GM12872 (cell line): ENCODE measurements around the gene MTX1.

Experiments used
- CTCF ChIP-seq: IDR thresholded peaks from 3 replicates; pipeline ENCODE4 v1.5.1; 2011; ENCODE audit warnings: low read depth, mild to moderate bottlenecking, low read length, moderate library complexity; ENCODE audit not compliant: insufficient read depth

Gene MTX1

GRCh38 chr1:155198547-155198906, 10.0 kb upstream of the MTX1 start:
- TF ChIP-seq CTCF, result no peak

- TF ChIP-seq CTCF, result no peak
Observed at GRCh38 chr1:155199792-155200191, 8.7 kb upstream of the MTX1 start.

- TF ChIP-seq CTCF, result no peak
Observed at GRCh38 chr1:155200920-155201319, 7.6 kb upstream of the MTX1 start.

GRCh38 chr1:155202198-155202597, 6.3 kb upstream of the MTX1 start:
- no peak for TF ChIP-seq CTCF

- TF ChIP-seq CTCF, result no peak
Observed at GRCh38 chr1:155202731-155203515, 5.6 kb upstream of the MTX1 start.

- no peak for TF ChIP-seq CTCF
Observed at GRCh38 chr1:155205035-155205434, 3.5 kb upstream of the MTX1 start.

- no peak for TF ChIP-seq CTCF
Observed at GRCh38 chr1:155205969-155206593, 2.4 kb upstream of the MTX1 start.
